Measurements from ENCODE around the gene RASSF4.

The RASSF4 gene

DNA sequence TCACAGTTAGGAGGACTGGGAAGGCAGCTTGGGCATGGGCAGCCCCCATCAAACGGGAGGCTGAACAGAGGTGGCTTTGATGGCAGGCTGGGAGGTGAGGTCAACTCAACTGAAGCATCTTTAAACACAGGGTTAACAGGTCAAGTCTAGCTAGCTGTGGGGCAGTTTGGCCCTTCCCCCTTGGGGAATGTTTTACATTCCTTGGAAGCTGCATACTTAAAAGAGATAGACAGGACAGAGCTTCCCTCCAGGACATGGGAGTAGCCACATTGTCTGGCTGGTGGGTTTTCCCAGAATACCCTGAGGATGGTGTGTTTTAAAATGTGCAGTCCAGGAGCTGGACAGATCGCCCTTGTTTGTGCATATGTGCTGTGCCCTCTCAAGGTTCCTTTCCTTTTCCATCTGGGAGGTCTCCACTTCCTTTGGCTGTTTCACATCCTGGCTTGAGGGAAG is 6.8 kb upstream of the RASSF4 start:
- POLR2A ChIA-PET: interaction anchor here (0.7 kb wide), 1 partner anchor 26 kb away, joined by 3 read pairs; no protein-coding TSS in a partner anchor

GRCh38 chr10:44954042-44954441 is 5.6 kb upstream of the RASSF4 start:
- Histone ChIP-seq H3K27me3 (replicated peaks in 2 of 5; ENCODE audit: control insufficient read depth in 4 of 5, insufficient read depth in 5 of 5, low read length in 4 of 5) (no peaks in the 10 kb centered on the region), H3K27ac (ENCODE audit: insufficient read depth in 1 of 2, low read depth in 1 of 2, low read length in 2 of 2, poor library complexity in 1 of 2, severe bottlenecking in 2 of 2) (no peak overlapping the region), H3K9me3 (ENCODE audit: control extremely low read depth in 1 of 5, control insufficient read depth in 4 of 5, insufficient read depth in 2 of 5, low read depth in 1 of 5, low read length in 4 of 5) (no peaks in the 10 kb centered on the region), H3K4me3 (ENCODE audit: control insufficient read depth in 1 of 7, extremely low read depth in 1 of 7, insufficient read depth in 4 of 7, low read depth in 2 of 7, low read length in 6 of 7) (no peak overlapping the region), H3K4me1 (ENCODE audit: control extremely low read depth in 1 of 4, control insufficient read depth in 4 of 4, insufficient read depth in 4 of 4, low read length in 3 of 4) (peaks cover 6 to 17% (median 14%) of the 10 kb centered on the region in 4 experiments), H3K36me3 (ENCODE audit: control insufficient read depth in 4 of 4, insufficient read depth in 4 of 4, low read length in 3 of 4) (peaks cover 0 to 7% (median 2%) of the 10 kb centered on the region in 4 experiments)
- no peak for DNase-seq
- POLR2A ChIA-PET: no interaction called here
- CTCF ChIA-PET: interaction anchor here (1.1 to 4.2 kb wide), 5 partner anchors 9 to 29 kb away, joined by 3 to 15 read pairs (median 9); no protein-coding TSS in a partner anchor

More for the DNA sequence above, 6.8 kb upstream of the RASSF4 start:
- WGBS (ENCODE audit: insufficient coverage): 100% methylated on average over 2 of the region's 2 CpGs
- Histone ChIP-seq H3K27me3 (replicated peaks in 2 of 5; ENCODE audit: control insufficient read depth in 4 of 5, insufficient read depth in 5 of 5, low read length in 4 of 5) (no peaks in the 10 kb centered on the region), H3K4me1 (ENCODE audit: control extremely low read depth in 1 of 4, control insufficient read depth in 4 of 4, insufficient read depth in 4 of 4, low read length in 3 of 4) (peaks cover 12 to 19% (median 16%) of the 10 kb centered on the region in 4 experiments), H3K27ac (ENCODE audit: insufficient read depth in 1 of 2, low read depth in 1 of 2, low read length in 2 of 2, poor library complexity in 1 of 2, severe bottlenecking in 2 of 2) (no peak overlapping the region), H3K9me3 (ENCODE audit: control extremely low read depth in 1 of 5, control insufficient read depth in 4 of 5, insufficient read depth in 2 of 5, low read depth in 1 of 5, low read length in 4 of 5) (no peaks in the 10 kb centered on the region), H3K36me3 (ENCODE audit: control insufficient read depth in 4 of 4, insufficient read depth in 4 of 4, low read length in 3 of 4) (peaks cover 0 to 7% (median 2%) of the 10 kb centered on the region in 4 experiments), H3K4me3 (ENCODE audit: control insufficient read depth in 1 of 7, extremely low read depth in 1 of 7, insufficient read depth in 4 of 7, low read depth in 2 of 7, low read length in 6 of 7) (no peak overlapping the region)
- CTCF ChIA-PET: interaction anchor here (1.1 to 4.2 kb wide), 5 partner anchors 10 to 36 kb away, joined by 3 to 15 read pairs (median 9); no protein-coding TSS in a partner anchor
- no peak for DNase-seq

GRCh38 chr10:44954962-44955361 is 4.6 kb upstream of the RASSF4 start:
- H3K27me3 ChIP-seq (replicated peaks in 2 of 5; ENCODE audit: control insufficient read depth in 4 of 5, insufficient read depth in 5 of 5, low read length in 4 of 5): no peaks in the 10 kb centered on the region
- H3K36me3 ChIP-seq (ENCODE audit: control insufficient read depth in 4 of 4, insufficient read depth in 4 of 4, low read length in 3 of 4): peaks cover 0 to 7% (median 2%) of the 10 kb centered on the region in 4 experiments
- no peaks in the 10 kb centered on the region for H3K9me3 ChIP-seq (ENCODE audit: control extremely low read depth in 1 of 5, control insufficient read depth in 4 of 5, insufficient read depth in 2 of 5, low read depth in 1 of 5, low read length in 4 of 5)
- ChIA-PET POLR2A (no interaction called here), CTCF (interaction anchor here (1.4 to 2.9 kb wide), 2 partner anchors 12 to 22 kb away, joined by 5 to 15 read pairs; no protein-coding TSS in a partner anchor)
- H3K4me3 ChIP-seq (ENCODE audit: control insufficient read depth in 1 of 7, extremely low read depth in 1 of 7, insufficient read depth in 4 of 7, low read depth in 2 of 7, low read length in 6 of 7): no peak overlapping the region
- H3K4me1 ChIP-seq (ENCODE audit: control extremely low read depth in 1 of 4, control insufficient read depth in 4 of 4, insufficient read depth in 4 of 4, low read length in 3 of 4): peaks cover 6 to 17% (median 15%) of the 10 kb centered on the region in 4 experiments
- H3K27ac ChIP-seq (ENCODE audit: insufficient read depth in 1 of 2, low read depth in 1 of 2, low read length in 2 of 2, poor library complexity in 1 of 2, severe bottlenecking in 2 of 2): no peak overlapping the region
- no peak for DNase-seq

GRCh38 chr10:44955413-44956070 is 4.1 kb upstream of the RASSF4 start:
- ChIA-PET POLR2A (no interaction called here), CTCF (interaction anchor here (1.4 to 2.7 kb wide), 2 partner anchors 11 to 23 kb away, joined by 5 to 6 read pairs; no protein-coding TSS in a partner anchor)
- peaks cover 6 to 23% (median 20%) of the 10 kb centered on the region in 4 experiments for H3K4me1 ChIP-seq (ENCODE audit: control extremely low read depth in 1 of 4, control insufficient read depth in 4 of 4, insufficient read depth in 4 of 4, low read length in 3 of 4)
- no peaks in the 10 kb centered on the region for H3K9me3 ChIP-seq (ENCODE audit: control extremely low read depth in 1 of 5, control insufficient read depth in 4 of 5, insufficient read depth in 2 of 5, low read depth in 1 of 5, low read length in 4 of 5)
- H3K27me3 ChIP-seq (replicated peaks in 2 of 5; ENCODE audit: control insufficient read depth in 4 of 5, insufficient read depth in 5 of 5, low read length in 4 of 5): no peaks in the 10 kb centered on the region
- H3K4me3 ChIP-seq (ENCODE audit: control insufficient read depth in 1 of 7, extremely low read depth in 1 of 7, insufficient read depth in 4 of 7, low read depth in 2 of 7, low read length in 6 of 7): no peak overlapping the region
- H3K27ac ChIP-seq (ENCODE audit: insufficient read depth in 1 of 2, low read depth in 1 of 2, low read length in 2 of 2, poor library complexity in 1 of 2, severe bottlenecking in 2 of 2): no peak overlapping the region
- H3K36me3 ChIP-seq (ENCODE audit: control insufficient read depth in 4 of 4, insufficient read depth in 4 of 4, low read length in 3 of 4): peaks cover 0 to 7% (median 2%) of the 10 kb centered on the region in 4 experiments
- no peak for DNase-seq
- 93% methylated on average over 8 of the region's 8 CpGs for WGBS (ENCODE audit: insufficient coverage)

- H3K36me3 ChIP-seq (ENCODE audit: control insufficient read depth in 4 of 4, insufficient read depth in 4 of 4, low read length in 3 of 4): peaks cover 0 to 7% (median 2%) of the 10 kb centered on the region in 4 experiments
- no peak for DNase-seq
- H3K9me3 ChIP-seq (ENCODE audit: control extremely low read depth in 1 of 5, control insufficient read depth in 4 of 5, insufficient read depth in 2 of 5, low read depth in 1 of 5, low read length in 4 of 5): no peaks in the 10 kb centered on the region
- H3K4me1 ChIP-seq (ENCODE audit: control extremely low read depth in 1 of 4, control insufficient read depth in 4 of 4, insufficient read depth in 4 of 4, low read length in 3 of 4): peaks cover 6 to 30% (median 21%) of the 10 kb centered on the region in 4 experiments
- H3K27me3 ChIP-seq (replicated peaks in 2 of 5; ENCODE audit: control insufficient read depth in 4 of 5, insufficient read depth in 5 of 5, low read length in 4 of 5): no peaks in the 10 kb centered on the region
- 98% methylated on average over 4 of the region's 4 CpGs for WGBS (ENCODE audit: insufficient coverage)
- ChIA-PET POLR2A (no interaction called here), CTCF (interaction anchor here (1.1 to 2.7 kb wide), 3 partner anchors 10 to 23 kb away, joined by 5 to 6 read pairs (median 6); no protein-coding TSS in a partner anchor)
- H3K27ac ChIP-seq (ENCODE audit: insufficient read depth in 1 of 2, low read depth in 1 of 2, low read length in 2 of 2, poor library complexity in 1 of 2, severe bottlenecking in 2 of 2): no peak overlapping the region
- no peak overlapping the region for H3K4me3 ChIP-seq (ENCODE audit: control insufficient read depth in 1 of 7, extremely low read depth in 1 of 7, insufficient read depth in 4 of 7, low read depth in 2 of 7, low read length in 6 of 7)
Measured at GRCh38 chr10:44956226-44956625, 3.4 kb upstream of the RASSF4 start.

- Histone ChIP-seq H3K9me3 (ENCODE audit: control extremely low read depth in 1 of 5, control insufficient read depth in 4 of 5, insufficient read depth in 2 of 5, low read depth in 1 of 5, low read length in 4 of 5) (no peaks in the 10 kb centered on the region), H3K27me3 (replicated peaks in 2 of 5; ENCODE audit: control insufficient read depth in 4 of 5, insufficient read depth in 5 of 5, low read length in 4 of 5) (no peaks in the 10 kb centered on the region), H3K4me3 (ENCODE audit: control insufficient read depth in 1 of 7, extremely low read depth in 1 of 7, insufficient read depth in 4 of 7, low read depth in 2 of 7, low read length in 6 of 7) (no peak overlapping the region), H3K27ac (ENCODE audit: insufficient read depth in 1 of 2, low read depth in 1 of 2, low read length in 2 of 2, poor library complexity in 1 of 2, severe bottlenecking in 2 of 2) (no peak overlapping the region), H3K36me3 (ENCODE audit: control insufficient read depth in 4 of 4, insufficient read depth in 4 of 4, low read length in 3 of 4) (peaks cover 0 to 7% (median 2%) of the 10 kb centered on the region in 4 experiments), H3K4me1 (ENCODE audit: control extremely low read depth in 1 of 4, control insufficient read depth in 4 of 4, insufficient read depth in 4 of 4, low read length in 3 of 4) (peaks cover 6 to 34% (median 21%) of the 10 kb centered on the region in 4 experiments)
- 97% methylated on average over 4 of the region's 4 CpGs for WGBS (ENCODE audit: insufficient coverage)
- CTCF ChIA-PET: interaction anchor here (1.1 to 2.7 kb wide), 5 partner anchors 11 to 24 kb away, joined by 3 to 6 read pairs (median 5); no protein-coding TSS in a partner anchor
- DNase-seq: no peak
- POLR2A ChIA-PET: no interaction called here
Measured at GRCh38 chr10:44956717-44957706, 2.6 kb upstream of the RASSF4 start.
